HG02884 (cell line): ENCODE data around the gene SPINDOC.
"Not testable (repeated sequence)": the region's sequence is repeated elsewhere in the genome, so short reads cannot be mapped to it uniquely, and the experiment has no call there.

ENCODE experiments used
- ATAC-seq: cut with Tn5 transposase; IDR thresholded peaks from one replicate; pipeline ENCODE4 v1.9.1; 2021; ENCODE audit warnings: mild to moderate bottlenecking, moderate library complexity; ENCODE audit not compliant: unreplicated experiment

Gene SPINDOC

GRCh38 chr11:63813035-63813562 lies at the start of gene SPINDOC:
TSS of gene SPINDOC (plus strand) at chr11:63813456. CDS start at chr11:63813687, 231 bp downstream.
- peak; percentile 82 for ATAC-seq

GRCh38 chr11:63763496-63764339 lies 49.5 kb upstream of the SPINDOC start:
- ATAC-seq, result no peak

GRCh38 chr11:63764340-63764678 lies 48.9 kb upstream of the SPINDOC start:
- ATAC-seq, result no peak

- no peak for ATAC-seq
These were observed 48.3 kb upstream of the SPINDOC start for GRCh38 chr11:63764679-63765647.

GRCh38 chr11:63765688-63766241 lies 47.5 kb upstream of the SPINDOC start:
- no peak for ATAC-seq

- ATAC-seq, result no peak
These were observed 46.6 kb upstream of the SPINDOC start for GRCh38 chr11:63766531-63767235.

GRCh38 chr11:63767267-63767564 lies 46.0 kb upstream of the SPINDOC start:
- no peak for ATAC-seq

GRCh38 chr11:63767565-63768236 lies 45.6 kb upstream of the SPINDOC start:
- ATAC-seq, result no peak

- peak; percentile 51 for ATAC-seq
These were observed 44.8 kb upstream of the SPINDOC start, which contains the start of gene ZFTA for GRCh38 chr11:63768237-63769041. TSS of gene ZFTA (minus strand) at chr11:63768775. CDS start at chr11:63768622, 153 bp downstream.

GRCh38 chr11:63769042-63769713 lies 44.1 kb upstream of the SPINDOC start:
- ATAC-seq, result peak; percentile 27

GRCh38 chr11:63769714-63770455 lies 43.4 kb upstream of the SPINDOC start:
- no peak for ATAC-seq

- no peak for ATAC-seq
These were observed 42.5 kb upstream of the SPINDOC start for GRCh38 chr11:63770763-63771162.

GRCh38 chr11:63771741-63772318 lies 41.4 kb upstream of the SPINDOC start:
- ATAC-seq, result not testable (repeated sequence)

GRCh38 chr11:63775191-63775590 lies 38.1 kb upstream of the SPINDOC start:
- no peak for ATAC-seq

GRCh38 chr11:63779039-63779438 lies 34.2 kb upstream of the SPINDOC start:
- no peak for ATAC-seq

GRCh38 chr11:63782749-63783148 lies 30.5 kb upstream of the SPINDOC start:
- no peak for ATAC-seq

- ATAC-seq, result no peak
These were observed 29.2 kb upstream of the SPINDOC start for GRCh38 chr11:63783925-63784592.
